ENCODE data around the gene TMC3.

Gene TMC3

DNA sequence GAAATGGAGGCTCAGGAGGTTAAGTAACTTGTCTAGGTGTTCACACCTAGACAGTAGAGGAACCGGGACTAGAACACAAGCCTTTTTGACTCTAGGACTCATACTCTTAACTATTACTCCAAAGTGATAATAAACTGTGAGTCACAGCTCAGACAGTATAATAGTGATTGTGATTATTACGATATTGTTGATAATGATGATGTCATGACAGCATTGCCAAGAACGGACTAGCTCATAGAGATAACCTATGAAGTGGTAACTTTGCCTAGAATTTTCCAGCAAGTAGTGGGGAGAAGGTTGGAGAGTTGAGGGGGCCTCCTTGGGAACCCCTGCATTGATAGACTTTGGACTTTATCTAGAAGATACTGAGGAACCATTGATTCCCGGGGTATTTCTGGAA lies 84.1 kb downstream of the TMC3 start:
- no peak for DNase-seq (ENCODE audit: low read depth)
- H3K4me3 ChIP-seq (ENCODE audit: low read depth, low read length): no peak overlapping the region

DNA sequence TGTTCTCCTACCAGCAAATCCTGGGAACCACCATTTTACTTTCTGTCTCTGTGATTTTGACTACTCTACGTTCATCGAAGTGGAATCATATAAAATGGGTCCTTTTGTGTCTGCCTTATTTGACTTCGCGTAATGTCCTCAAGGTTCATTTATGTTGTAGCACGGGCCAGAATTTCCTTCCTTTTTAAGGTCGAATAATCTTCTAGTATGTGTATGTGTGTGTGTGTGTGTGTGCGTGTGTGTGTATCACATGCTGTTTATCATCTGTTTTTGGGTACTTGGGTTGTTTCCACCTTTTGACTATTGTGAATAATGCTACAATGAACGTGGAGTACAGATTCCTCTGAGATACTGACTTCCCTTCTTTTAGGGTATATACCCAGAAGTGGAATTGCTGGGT lies 85.4 kb downstream of the TMC3 start:
- no peak for DNase-seq (ENCODE audit: low read depth)
- no peak overlapping the region for H3K4me3 ChIP-seq (ENCODE audit: low read depth, low read length)

DNA sequence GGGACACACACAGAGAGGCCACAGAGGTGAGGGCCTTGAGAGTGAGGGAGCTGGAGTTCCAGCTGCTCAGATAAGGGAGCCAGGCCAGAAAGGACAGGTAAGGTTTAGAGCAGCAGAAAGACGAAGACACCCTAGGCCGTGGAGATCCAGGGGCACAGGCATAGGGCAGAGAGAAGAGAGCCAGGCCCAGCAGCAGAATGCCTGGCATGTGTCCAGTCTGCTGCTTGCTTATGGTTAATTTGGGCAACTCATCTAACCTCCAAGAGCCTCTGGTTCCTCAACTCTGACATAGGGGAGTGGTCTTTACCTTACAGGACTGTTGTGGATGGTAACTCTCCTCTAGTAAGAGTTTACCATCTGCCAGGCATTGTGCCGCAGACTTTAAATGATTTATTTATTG lies 86.0 kb downstream of the TMC3 start:
- H3K4me3 ChIP-seq (ENCODE audit: low read depth, low read length): no peak overlapping the region
- DNase-seq (ENCODE audit: low read depth): no peak

DNA sequence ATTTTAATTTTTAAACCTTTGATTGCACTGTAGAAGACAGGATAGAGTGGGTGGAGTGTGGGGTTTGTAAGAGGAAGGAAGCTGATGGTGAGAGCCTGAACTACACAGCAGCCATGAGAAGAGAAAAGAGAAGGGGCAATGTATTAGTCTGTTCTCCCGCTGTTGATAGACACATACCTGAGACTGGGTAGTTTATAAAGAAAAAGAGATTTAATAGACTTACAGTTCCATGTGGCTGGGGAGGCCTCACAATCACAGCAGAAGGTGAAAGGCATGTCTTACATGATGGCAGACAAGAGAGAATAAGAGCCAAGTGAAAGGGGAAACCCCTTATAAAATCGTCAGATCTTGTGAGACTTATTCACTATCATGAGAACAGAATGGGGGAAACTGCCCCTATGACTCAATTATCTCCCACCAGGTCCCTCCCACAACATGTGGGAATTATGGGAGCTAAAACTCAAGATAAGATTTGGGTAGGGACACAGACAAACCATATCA lies 87.3 kb downstream of the TMC3 start:
- no peak for DNase-seq (ENCODE audit: low read depth)
- H3K4me3 ChIP-seq (ENCODE audit: low read depth, low read length): no peak overlapping the region

DNA sequence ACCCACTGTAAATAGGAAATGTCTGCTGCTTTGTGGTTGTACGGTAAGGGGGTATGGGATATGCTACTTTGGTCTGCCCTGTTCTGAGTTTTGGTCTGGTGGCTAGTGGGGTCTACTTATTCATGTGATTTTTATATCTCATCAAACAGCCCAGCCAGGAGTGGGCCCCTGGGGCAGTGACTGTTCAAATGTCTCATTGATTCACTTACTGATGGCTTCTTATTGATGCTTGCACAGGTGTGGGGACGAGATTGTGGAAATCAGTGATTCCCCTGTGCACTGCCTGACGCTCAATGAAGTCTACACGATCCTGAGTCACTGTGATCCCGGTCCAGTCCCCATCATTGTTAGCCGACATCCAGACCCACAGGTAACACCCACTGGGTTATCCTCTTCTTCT lies 88.6 kb downstream of the TMC3 start:
- H3K4me3 ChIP-seq (ENCODE audit: low read depth, low read length): no peak overlapping the region
- no peak for DNase-seq (ENCODE audit: low read depth)

DNA sequence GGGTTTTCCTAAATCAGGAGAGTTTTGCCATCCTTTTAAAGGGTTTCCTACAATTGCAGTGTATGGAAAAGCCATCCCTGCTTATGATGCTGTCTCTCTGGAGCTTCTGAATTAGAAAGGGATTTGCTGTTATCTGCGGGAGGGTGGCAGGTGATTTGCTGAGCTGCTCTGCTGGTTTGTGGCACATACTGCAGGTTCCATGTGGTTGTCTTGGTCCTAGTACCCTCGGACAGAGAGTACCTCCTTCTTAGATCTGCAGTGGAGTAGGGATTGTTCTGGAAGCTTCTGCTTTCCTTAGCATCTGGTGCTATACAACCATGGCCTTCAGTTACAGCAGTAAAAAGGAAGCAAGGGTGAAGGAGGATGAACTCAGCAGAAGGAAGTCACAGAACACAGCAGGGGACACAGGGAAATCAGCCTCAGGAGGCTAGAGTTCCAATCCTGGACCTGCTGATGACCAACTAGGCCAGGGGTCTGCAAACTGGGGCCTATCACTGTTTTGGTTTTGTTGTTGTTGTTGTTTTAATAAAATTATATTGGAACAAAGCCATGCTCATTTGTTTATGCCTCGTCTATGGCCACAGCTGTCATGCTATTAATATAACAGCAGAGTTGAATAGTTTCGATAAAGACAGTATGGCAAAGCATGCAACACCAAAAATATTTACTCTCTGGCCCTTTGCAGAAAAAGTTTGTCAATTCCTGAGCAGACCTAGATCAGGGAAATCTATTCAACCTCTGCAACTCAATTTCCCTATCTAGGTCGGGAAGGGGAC lies 89.6 kb downstream of the TMC3 start:
- no peak overlapping the region for H3K4me3 ChIP-seq (ENCODE audit: low read depth, low read length)
- no peak for DNase-seq (ENCODE audit: low read depth)

DNA sequence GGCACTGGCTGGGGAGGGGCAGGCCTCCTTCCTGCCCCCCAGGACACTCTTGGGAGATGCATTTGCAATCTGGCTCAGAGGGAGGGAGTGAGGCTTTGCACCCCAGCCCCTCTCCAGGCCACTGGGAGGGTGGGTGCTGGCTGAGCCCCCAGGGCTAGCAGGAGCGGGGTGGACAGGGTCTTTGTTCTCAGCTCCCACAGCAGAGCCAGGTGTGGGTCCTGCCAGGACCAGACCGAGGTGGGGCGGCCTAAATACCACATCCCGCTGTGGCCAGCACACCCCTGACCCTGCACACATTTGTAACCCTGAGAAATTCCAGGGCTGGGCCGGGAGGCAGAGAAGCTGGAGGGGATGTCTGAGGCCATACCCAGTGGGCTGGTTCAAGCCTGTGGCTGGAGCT lies 91.1 kb downstream of the TMC3 start:
- H3K4me3 ChIP-seq (ENCODE audit: low read depth, low read length): no peak overlapping the region
- DNase-seq (ENCODE audit: low read depth): no peak

DNA sequence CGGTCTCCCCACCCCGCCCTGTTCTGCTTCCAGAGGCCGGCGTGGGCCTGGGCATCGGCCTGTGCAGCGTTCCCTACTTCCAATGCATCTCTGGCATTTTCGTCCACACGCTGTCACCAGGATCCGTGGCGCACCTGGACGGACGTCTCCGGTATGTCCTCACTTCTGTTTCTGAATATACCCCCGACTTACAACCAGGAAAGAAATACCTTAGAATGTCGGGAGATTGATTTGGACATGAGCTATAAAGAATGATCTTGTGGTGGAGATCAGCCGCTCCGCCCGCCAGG lies 91.5 kb downstream of the TMC3 start:
- no peak overlapping the region for H3K4me3 ChIP-seq (ENCODE audit: low read depth, low read length)
- no peak for DNase-seq (ENCODE audit: low read depth)

DNA sequence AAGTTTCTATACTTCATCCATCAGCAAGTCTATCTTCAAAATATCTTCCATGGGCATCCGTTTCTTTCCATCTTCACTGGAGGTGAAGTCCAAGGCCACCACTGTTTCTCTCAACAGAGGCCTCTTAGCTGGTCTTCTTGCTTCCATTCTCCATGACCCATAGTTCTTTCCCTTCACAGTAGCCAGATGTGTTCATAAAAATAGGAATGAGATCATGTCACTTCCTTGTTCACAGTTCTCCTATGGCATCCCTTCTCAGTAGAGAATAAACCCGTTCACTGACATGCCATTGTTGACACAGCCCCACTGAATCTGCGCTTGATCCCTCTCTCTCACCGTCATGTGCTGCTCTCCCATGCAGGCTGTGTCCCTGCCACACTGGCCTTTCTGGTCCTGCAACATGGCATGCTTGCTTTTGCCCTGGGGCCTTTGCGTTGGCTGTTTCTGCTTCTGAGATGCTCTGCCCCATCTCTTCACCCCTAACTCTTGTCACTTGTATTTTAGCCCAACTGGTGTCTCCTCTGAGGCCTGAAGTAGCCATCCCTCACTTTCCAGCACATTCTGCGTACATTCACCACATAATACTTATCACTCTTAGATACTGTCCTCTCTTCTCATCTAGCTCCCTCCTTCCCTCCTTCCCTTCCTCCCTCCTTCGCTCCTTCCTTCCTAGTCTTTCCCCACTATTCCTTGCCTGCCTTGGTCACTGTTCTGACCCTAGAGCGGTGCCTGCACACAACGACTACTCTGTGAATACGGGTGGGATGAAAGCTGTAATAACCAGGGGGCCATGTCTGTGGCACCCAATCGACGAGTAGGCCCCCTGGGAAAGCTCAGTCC lies 92.0 kb downstream of the TMC3 start:
- DNase-seq (ENCODE audit: low read depth): no peak

DNA sequence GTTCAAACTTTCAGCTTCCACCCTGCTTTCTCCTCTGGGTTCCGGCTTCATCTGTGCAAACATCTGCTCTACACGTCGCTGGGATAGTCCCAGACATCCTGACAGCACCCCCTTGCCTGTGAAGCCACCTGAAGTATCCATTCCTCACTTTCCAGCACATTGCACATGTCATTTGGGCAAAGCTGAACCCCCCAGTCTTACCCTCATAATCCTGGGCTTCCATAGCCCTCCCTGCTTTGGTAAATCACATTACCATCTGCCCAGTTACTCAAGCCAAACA lies 92.6 kb downstream of the TMC3 start:
- no peak for DNase-seq (ENCODE audit: low read depth)
- no peak overlapping the region for H3K4me3 ChIP-seq (ENCODE audit: low read depth, low read length)

More for the DNA sequence above, 92.0 kb downstream of the TMC3 start:
- H3K4me3 ChIP-seq (ENCODE audit: low read depth, low read length): no peak overlapping the region
